LNCaP clone FGC (cell line): Measurements from ENCODE around the gene SUMO2.

Experiments used
- DNase-seq: peaks from one replicate; pipeline ENCODE4 v3.0.0-alpha.2; 2011; ENCODE audit warnings: low read depth
- H3K4me3 ChIP-seq: 2 replicates; pipeline ENCODE4 v1.5.1; 2011; ENCODE audit warnings: mild to moderate bottlenecking, low read depth, low read length, control low read depth
- TF ChIP-seq, protein P1 (sequence below): IDR thresholded peaks from 2 replicates; pipeline ENCODE4 v1.5.1; 2012; ENCODE audit warnings: mild to moderate bottlenecking; ENCODE audit not compliant: control insufficient read depth, insufficient read depth; ENCODE audit errors: extremely low read depth

The SUMO2 gene

DNA sequence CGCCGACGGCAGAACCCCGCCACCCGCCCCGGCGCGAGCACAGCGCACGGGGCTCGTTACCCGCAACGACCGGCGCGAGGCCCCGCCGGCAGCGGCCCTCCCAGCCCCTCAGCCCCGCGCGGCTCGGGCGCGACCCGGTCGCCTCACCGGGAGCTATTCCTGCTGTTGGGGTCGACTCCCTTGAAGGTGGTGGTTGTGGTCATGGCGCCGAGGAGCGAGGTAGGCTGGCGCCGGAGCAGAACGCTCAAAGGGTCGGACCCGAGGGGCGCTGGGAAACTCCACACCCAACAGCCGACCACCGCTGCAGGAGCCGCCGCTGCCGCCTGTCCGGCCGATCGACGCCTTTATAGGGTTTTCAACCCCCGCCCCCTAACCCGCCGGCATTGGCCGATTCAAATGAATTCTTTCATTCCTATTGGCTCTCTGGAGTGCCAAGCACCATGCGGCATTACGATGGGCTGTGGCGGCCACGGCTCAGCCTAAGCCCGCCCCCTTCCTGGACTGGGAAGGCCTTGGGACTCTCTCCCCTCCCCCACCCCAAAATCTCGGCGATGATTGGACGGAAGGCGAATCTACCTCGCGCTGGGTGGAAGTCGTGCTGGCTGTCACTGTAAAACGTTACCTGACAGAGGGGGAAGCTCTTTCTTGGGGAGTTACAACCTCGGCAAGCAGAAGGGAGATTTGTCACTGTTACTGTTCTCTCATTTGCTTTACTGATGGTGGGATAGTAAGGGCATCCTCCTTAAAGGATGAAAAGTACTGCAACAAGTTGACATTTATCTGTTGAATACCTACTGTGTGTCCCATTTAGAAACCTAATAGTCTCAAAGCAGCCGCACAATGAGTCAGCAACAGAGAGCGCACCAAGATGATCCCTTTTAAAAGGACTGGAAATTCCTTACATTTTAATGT is 28.3 kb downstream of the SUMO2 start, which contains the start of gene JPT1:
JPT1 (minus strand) TSS at position 318 of the 912 bp plus-strand sequence; CDS start at position 203, 115 bp downstream.
- DNase-seq = peak; percentile 98
- peak within 1 kb of the TSS; percentile 100 for H3K4me3 ChIP-seq
- TF ChIP-seq, protein P1, sequence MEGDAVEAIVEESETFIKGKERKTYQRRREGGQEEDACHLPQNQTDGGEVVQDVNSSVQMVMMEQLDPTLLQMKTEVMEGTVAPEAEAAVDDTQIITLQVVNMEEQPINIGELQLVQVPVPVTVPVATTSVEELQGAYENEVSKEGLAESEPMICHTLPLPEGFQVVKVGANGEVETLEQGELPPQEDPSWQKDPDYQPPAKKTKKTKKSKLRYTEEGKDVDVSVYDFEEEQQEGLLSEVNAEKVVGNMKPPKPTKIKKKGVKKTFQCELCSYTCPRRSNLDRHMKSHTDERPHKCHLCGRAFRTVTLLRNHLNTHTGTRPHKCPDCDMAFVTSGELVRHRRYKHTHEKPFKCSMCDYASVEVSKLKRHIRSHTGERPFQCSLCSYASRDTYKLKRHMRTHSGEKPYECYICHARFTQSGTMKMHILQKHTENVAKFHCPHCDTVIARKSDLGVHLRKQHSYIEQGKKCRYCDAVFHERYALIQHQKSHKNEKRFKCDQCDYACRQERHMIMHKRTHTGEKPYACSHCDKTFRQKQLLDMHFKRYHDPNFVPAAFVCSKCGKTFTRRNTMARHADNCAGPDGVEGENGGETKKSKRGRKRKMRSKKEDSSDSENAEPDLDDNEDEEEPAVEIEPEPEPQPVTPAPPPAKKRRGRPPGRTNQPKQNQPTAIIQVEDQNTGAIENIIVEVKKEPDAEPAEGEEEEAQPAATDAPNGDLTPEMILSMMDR = no peak

DNA sequence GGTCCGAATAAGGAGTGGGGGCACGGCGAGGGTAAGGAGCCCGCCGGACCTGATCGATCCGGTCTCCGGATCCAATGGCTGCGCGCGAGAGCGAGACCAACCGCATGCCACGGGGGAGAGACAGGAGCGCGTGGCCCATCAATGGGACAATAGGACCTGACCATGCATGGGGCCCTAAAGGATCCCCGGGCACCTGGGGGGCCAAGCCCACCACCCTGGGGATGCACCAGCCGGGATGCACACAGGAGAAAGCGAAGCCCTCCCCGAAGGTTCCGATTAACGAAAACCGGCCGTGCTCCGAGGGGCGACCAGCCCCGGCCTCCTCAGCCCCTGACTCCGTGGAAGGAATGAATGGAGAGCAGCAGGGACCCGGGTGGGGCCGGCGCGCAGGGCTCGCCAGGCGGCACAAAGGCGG is 29.0 kb downstream of the SUMO2 start:
- peak overlapping the region; percentile 100 for H3K4me3 ChIP-seq
- DNase-seq = no peak
- TF ChIP-seq, protein P1 = no peak

DNA sequence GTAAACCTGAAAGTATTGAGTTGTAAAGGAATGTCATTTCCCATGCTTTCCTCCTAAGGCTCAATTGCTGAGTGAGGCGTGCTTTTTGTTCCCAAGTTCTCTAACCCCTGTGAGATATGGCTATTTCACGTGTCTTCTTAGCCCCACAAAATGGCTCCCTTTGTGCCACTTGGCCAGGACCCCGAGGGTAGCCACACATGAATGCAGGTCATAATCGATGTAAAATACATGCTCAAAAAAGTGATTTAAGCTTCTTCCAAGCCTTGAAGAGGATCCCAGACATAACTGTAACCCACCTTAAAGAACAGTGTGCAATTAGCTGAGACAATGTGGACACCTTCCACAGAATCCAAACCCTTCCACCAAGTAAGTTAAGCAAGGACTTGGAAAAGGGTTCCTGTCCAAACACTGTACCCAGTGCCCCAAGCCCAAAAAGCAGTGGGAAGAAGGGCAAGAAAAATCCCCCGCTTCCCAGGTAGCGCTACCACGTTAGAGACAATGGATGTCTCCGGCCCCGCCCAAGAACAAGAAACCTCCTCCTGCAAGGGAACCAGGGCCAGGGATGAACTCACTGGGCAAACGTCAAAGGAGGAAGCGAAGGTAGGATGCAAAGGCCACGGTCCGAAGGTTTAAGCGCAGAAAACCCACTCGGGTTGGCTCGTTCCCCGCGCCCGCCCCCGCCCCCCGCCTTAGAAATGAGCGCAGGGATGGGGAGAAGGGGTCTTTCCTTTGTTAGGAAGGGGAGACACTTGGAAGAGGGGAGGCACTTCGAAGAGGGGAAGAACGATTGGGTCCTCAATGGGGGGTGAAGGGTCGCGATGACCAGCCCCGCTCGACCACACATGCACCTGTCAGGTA is 29.6 kb downstream of the SUMO2 start:
- peak overlapping the region; percentile 100 for H3K4me3 ChIP-seq
- DNase-seq = peak; percentile 38
- TF ChIP-seq, protein P1 = no peak

DNA sequence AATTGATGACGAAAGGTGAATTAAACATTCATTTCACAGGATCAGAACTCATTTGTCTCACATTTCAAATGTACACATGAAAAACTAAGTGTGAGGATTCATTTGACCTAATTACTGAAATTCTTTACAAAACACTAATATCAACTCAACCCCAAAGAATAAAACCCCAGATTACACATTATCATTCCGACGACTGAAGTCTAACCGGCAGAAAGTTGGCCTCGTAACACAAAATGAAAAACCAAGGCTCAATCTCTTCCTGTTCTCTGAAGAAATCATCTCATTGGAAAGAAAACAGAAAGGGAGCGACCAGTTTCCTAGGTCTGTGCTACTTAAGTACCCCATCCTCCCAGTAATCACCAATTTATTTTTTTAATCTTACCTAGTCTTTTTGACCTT is 30.2 kb downstream of the SUMO2 start:
- peak overlapping the region; percentile 100 for H3K4me3 ChIP-seq
- TF ChIP-seq, protein P1 = no peak
- no peak for DNase-seq

DNA sequence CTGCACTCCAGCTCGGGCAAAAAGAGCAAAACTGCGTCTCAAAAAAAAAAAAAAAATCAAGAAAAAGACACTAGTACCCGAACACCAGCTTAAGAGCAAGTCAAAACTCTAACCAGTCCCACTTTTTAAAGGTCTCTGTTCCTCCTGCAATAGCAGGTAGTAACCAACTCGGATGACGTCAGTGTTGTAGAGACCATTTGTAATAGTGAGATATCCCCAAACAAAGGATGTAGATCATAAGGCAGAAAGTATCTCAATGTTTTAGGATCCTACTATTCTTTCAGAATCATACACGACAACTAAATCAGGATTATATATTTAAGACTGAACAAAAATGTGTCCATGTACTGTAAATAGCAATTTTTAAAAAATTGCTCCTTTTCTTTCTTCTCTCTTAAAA is 30.8 kb downstream of the SUMO2 start:
- H3K4me3 ChIP-seq = peak overlapping the region; percentile 100
- no peak for DNase-seq
- TF ChIP-seq, protein P1 = no peak

DNA sequence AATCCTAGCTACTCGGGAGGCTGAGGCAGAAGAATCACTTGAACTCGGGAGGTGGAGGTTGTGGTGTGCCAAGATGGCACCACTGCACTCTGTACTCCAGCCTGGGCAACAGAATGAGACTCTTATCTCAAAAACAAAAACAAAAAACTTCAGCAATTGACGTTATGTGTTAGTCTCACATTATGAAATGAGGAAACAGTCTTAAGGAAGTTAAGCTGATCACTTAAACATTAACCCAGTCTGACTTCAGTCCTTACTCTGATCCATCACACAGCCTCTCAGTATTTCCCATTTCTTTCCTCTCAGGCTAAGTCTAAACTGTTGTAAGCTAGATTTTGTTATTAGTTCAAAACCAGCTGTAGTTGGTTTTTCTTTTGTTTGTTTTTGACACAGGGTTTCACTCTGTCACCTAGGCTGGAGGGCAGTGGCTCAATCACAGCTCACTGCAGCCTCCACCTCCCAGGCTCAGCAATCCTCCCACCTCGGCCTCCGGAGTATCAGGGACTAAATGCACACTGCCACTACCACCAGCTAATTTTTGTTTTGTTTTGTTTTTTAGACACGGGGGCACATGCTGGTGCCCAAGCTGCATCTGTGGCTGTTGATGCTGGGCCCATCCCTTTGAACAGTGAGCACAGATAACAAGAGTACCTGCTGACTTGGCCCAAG is 34.7 kb downstream of the SUMO2 start:
- no peak overlapping the region for H3K4me3 ChIP-seq
- no peak for DNase-seq
- TF ChIP-seq, protein P1 = no peak
